NCI-H1105 (cell line): ENCODE results near the gene MEIOSIN.

Source experiments
- DNase-seq: peaks from one replicate; lab custom pipeline; 2025; lab: John Stamatoyannopoulos, UW

Gene MEIOSIN

DNA sequence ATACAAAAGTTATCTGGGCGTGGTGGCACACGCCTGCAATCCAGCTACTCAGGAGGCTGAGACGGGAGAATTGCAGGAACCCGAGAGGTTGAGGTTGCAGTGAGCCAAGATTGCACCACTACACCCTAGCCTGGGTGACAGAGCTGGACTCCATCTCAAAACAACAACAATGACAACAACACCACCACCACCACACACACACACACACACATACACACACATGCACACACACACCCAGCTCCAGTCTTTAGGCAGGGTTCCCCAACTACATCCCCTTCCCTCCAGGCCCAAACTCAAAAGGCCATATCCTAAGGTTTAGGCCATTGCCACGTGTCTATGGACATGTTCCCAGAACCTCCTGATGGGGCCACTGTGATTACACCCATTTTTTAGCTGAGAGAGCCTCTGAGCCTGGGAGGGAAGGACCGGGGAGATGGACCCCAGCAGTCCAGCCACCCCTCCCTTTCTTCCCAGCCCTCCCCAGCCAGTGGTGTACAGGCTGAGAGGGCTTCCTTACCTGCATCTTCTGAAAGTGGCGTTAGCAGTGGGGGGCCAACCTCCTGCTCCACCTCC, 68.5 kb downstream of the MEIOSIN start:
- no peak for DNase-seq

- no peak for DNase-seq
These were observed 71.1 kb downstream of the MEIOSIN start for GRCh38 chr19:45804140-45804958.

- DNase-seq = no peak
These were observed 71.7 kb downstream of the MEIOSIN start for GRCh38 chr19:45804959-45805230.

DNA sequence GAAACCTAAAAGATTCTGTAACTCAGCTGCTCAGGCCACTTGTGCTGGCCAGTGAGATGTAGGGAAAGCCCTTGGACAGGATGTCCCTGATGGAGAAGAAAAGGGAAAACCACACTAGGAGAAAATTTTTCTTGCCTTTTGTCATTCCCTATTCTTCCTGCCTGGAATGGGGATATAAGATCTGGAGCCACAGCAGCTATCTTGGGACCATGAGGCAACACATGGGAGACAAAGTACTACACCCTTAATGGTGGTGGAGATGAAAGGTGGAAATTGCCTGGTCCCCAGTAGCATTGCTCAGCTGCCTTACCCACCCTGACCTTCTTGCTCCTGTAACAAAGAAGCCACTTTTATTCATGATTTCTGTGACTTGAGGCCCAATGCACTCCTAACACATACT, 72.5 kb downstream of the MEIOSIN start:
- DNase-seq = no peak

GRCh38 chr19:45809643-45810159, 76.5 kb downstream of the MEIOSIN start:
- DNase-seq = no peak

- no peak for DNase-seq
These were observed 79.1 kb downstream of the MEIOSIN start for GRCh38 chr19:45812297-45812696.
